NCI-H1105 treated with DMSO at 0.1 percent for 48 hours (cell line): ENCODE measurements around the gene CMPK1.

Source experiments
- DNase-seq: peaks from one replicate; lab custom pipeline; 2025; lab: John Stamatoyannopoulos, UW

Gene CMPK1

DNA sequence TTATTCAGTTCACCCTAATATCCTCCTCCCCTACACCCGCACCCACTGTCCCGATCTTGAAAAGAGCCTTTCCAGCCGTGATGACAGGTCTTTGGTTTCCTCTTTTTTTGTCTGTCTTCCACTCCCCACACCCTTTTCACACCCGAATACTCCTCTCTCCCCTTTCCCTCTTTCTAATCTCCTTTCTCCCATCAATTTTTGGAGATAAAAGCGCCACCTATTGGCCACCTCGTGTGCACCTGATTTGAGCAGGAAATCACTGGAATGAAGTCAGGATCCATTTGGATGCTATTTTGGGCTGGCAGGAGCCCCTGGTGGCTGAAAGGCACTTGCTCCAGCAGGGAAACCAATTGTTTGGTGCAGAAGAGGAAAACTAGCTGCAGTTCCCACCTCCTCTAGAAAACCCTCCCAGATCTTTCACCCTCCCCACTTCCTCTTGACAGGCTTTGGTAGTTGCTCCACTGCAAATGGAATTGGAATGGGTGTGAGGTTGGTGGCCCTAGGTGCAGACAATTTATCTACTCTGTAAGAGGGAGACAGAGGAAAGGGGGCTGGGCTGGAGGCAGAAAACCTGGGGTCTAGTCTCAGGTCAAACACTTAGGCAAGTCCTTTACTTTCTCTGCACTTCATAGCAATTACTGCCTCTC is 90.9 kb downstream of the CMPK1 start:
- DNase-seq = peak; percentile 71
